ENCODE data around the gene CCDC24.

DNA sequence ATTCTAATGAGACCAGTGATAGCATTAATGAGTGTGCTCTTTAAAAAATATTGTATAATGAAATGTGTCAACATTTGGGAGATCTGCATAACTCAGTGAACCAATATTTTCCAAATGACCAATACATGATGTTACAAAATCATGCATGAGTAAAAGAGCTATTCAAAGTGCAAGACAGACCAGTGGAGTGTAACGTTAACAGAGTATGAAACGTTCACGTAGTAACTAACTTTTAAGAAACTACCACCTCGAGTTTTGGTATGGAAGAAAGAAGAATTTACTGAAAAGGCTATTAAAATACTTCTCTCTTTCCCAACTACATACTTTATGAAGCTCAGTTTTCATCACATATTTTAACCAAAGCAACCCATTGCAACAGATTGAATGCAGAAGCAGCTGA, 49.4 kb downstream of the CCDC24 start:
- TF ChIP-seq, protein P1, sequence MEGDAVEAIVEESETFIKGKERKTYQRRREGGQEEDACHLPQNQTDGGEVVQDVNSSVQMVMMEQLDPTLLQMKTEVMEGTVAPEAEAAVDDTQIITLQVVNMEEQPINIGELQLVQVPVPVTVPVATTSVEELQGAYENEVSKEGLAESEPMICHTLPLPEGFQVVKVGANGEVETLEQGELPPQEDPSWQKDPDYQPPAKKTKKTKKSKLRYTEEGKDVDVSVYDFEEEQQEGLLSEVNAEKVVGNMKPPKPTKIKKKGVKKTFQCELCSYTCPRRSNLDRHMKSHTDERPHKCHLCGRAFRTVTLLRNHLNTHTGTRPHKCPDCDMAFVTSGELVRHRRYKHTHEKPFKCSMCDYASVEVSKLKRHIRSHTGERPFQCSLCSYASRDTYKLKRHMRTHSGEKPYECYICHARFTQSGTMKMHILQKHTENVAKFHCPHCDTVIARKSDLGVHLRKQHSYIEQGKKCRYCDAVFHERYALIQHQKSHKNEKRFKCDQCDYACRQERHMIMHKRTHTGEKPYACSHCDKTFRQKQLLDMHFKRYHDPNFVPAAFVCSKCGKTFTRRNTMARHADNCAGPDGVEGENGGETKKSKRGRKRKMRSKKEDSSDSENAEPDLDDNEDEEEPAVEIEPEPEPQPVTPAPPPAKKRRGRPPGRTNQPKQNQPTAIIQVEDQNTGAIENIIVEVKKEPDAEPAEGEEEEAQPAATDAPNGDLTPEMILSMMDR (IDR thresholded peaks at IDR 0.05) = no peak
- TF ChIP-seq POLR2AphosphoS5 (IDR thresholded peaks at IDR 0.05) (no peak), POLR2A (IDR thresholded peaks at IDR 0.05) (no peak)
